ENCODE measurements around the gene TBCA. TPM values are rescaled to one million over a fixed set of nuclear protein-coding genes. Genes with fewer than 3 reads are reported as not detected.
A peak's percentile ranks its signal among the peaks of the same experiment; 100 is the strongest.

The TBCA gene, protein sequence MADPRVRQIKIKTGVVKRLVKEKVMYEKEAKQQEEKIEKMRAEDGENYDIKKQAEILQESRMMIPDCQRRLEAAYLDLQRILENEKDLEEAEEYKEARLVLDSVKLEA
- total RNA-seq (2014; rRNA removed), result 168 and 179 TPM in 2 replicates
- polyA plus RNA-seq (2012), result 260 TPM

DNA sequence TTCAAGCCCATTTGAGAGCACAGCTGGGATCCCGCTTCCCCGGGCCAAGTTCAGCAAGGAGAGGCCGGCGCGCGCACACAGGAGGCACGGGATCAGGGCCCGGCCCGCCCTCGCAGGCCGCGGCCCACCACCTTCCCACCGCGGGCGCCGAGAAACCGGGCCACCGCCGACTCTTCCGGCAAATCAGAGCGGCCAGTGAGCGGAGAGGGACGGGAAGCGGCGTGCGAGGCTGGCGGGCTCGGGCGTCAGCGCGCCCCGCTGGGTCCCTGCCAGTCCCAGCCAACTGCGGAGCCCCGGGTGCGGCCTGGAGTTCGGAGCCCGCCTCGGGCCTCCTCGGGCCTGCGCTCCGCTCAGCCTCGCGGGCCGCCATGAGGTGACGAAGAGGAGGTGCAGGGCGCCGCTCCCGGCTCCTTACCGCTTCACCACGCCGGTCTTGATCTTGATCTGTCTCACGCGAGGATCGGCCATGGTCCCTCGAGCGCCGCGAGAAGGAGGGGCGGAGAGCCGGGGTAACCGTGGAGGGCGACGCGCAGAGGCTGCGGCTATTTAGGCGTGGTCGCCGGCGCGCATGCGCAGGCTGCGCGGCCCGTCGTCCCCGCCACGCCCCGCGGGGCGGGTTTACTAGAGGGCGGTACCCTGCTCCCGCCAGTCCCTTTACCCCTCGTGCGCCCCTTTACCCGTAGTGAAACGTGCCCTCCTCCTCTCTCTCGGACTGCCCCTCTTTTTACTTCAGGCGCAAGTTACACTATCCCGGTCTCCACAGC lies at the start of gene TBCA:
TSS of gene TBCA (minus strand) at position 550 of the 764 bp plus-strand sequence. CDS start at position 468, 82 bp downstream.
- peak; percentile 90 for DNase-seq (ENCODE audit: low read depth)

DNA sequence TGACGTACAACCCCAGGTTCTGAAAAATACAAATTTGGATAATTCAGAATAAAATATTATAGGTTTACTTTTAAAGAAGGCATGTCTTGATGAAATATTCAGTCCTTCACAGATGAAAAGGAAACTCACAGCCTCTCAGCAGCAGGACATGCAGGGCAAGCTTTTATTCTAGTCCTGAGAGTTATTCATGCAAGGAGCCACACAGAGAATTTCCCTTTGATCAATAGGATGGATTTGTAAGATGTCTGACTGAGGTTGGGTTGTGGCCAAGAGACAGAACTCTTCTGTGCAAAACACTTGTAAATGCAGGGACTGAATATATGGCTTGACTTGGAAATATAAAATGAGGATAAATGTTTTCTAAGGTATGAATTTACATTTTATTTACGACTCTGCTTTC lies 48.8 kb upstream of the TBCA start:
- no peak for DNase-seq (ENCODE audit: low read depth)

GRCh38 chr5:77816686-77817085 lies 40.5 kb upstream of the TBCA start:
- no peak for DNase-seq (ENCODE audit: low read depth)

GRCh38 chr5:77812926-77813589 lies 36.9 kb upstream of the TBCA start:
- DNase-seq (ENCODE audit: low read depth), result no peak

DNA sequence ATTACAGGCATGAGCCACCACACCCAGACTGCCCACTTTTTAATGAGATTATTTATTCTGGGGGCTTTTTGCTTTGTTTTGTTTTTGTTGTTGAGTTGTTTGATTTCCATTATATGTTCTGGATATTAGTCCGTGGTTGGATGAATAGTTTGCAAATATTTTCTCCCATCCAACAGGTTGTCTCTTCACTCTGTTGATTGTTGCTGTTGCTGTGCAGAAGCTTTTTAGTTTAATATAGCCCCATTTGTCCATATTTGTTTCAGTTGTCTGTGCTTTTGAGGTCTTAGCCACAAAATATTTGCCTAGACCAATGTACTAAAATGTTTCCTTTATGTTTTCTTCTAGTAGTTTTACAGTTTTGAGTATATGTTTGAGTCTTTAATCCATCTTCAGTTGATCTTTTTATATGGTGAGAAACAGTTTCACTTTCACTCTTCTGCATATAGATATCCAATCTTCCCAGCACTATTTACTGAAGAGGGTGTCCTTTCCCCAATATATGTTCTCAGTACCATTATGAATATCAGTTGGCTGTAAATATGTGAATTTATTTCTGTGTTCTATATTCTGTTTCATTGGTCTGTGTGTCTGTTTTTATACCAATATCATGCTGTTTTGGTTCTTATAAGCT lies 30.2 kb upstream of the TBCA start:
- DNase-seq (ENCODE audit: low read depth), result no peak

DNA sequence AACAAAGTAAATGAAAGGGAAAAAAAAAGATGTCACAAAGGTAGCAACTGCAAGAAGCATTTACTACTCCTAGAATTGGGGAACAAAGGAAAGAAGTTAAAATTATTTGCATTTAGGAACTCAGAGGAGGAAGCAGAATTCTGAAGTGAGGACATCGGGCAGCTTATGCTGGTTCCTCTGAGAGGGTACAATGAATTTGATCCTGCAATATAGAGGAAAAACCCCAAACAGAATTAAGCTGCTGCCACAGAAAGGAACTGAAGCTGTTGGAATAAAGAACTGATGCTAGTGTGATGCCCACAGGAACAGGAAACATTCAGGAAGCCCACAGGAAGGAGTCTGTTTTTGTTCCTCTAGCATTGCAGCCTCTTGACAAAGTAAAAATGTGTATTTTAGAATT lies 22.3 kb upstream of the TBCA start:
- DNase-seq (ENCODE audit: low read depth), result no peak

- no peak for DNase-seq (ENCODE audit: low read depth)
These were observed 21.0 kb upstream of the TBCA start for GRCh38 chr5:77797136-77797535.

DNA sequence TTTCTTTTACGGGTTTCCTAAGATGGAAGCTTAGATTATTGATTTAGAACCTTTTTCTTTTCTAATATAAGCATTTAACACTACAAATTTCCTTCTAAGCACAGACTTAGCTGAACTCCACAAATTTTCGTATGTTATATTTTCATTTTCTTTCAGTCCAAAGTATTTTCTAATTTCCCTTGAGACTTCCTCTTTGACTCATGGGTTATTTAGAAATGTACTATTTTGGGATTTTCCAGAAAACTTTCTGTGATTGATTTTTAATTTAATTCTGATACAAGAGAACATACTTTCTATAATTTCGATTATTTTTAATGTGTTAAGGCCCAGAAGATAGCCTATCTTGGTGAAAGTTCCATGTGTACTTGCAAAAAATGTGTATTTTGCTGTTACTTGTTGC lies 19.7 kb upstream of the TBCA start:
- DNase-seq (ENCODE audit: low read depth), result no peak

- DNase-seq (ENCODE audit: low read depth), result no peak
These were observed 19.1 kb upstream of the TBCA start for GRCh38 chr5:77795268-77795667.

- no peak for DNase-seq (ENCODE audit: low read depth)
These were observed 15.8 kb upstream of the TBCA start for GRCh38 chr5:77791926-77792325.

GRCh38 chr5:77791356-77791755 lies 15.2 kb upstream of the TBCA start:
- no peak for DNase-seq (ENCODE audit: low read depth)

DNA sequence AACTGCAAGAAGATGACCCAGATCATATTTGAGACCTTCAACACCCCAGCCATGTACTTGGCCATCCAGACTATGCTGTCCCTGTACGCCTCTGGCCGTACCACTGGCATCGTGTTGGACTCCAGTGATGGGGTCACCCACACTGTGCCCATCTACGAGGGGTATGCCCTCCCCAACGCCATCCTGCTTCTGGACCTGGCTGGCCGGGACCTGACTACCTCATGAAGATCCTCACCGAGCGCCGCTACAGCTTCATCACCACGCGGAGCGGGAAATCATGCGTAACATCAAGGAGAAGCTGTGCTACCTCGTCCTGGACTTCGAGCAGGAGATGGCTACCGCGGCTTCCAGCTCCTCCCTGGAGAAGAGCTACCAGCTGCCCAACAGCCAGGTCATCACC lies 9.1 kb upstream of the TBCA start:
- no peak for DNase-seq (ENCODE audit: low read depth)

- DNase-seq (ENCODE audit: low read depth), result no peak
These were observed 8.6 kb upstream of the TBCA start for GRCh38 chr5:77784735-77785134.

DNA sequence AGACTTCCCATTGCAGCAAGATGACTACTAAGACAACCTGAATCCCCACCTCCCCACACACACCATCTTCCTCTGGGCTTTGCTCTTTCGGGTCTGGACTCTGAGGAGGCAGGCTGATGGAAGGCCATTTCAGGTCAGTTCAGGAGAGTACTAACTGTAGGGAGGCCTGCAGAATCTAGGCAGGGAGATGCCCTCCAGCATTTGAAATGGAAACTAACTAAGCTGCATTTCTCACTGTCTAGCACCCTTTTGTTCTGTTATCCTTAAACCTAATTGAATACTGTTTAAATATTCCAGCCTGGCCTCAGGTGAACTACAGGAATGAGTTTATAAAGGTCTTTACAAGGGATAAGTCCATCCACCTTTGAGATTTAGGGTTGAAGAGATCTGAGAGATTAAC lies 4.9 kb upstream of the TBCA start:
- no peak for DNase-seq (ENCODE audit: low read depth)

GRCh38 chr5:77778881-77779438 lies 2.8 kb upstream of the TBCA start:
- DNase-seq (ENCODE audit: low read depth), result no peak

DNA sequence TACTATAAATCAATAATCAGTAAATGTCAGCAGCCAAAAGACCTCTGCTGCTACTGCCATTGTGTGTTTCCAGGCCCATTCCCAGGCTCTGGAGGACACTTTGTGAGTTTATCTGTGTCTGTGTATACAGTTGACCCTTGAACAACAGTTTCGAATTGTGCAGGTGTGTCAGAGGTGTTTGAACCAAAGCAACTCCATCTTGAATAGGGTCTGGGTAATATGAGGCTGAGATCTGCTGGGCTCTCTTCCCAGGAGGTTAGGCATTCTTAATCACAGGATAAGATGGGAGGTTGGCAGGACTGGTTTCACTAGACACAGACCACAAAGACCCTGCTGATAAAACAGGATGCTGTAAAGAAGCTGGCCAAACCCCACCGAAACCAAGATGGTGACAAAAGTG lies 2.3 kb upstream of the TBCA start:
- DNase-seq (ENCODE audit: low read depth), result no peak

- DNase-seq (ENCODE audit: low read depth), result no peak
These were observed 1.8 kb upstream of the TBCA start for GRCh38 chr5:77777911-77778310.

DNA sequence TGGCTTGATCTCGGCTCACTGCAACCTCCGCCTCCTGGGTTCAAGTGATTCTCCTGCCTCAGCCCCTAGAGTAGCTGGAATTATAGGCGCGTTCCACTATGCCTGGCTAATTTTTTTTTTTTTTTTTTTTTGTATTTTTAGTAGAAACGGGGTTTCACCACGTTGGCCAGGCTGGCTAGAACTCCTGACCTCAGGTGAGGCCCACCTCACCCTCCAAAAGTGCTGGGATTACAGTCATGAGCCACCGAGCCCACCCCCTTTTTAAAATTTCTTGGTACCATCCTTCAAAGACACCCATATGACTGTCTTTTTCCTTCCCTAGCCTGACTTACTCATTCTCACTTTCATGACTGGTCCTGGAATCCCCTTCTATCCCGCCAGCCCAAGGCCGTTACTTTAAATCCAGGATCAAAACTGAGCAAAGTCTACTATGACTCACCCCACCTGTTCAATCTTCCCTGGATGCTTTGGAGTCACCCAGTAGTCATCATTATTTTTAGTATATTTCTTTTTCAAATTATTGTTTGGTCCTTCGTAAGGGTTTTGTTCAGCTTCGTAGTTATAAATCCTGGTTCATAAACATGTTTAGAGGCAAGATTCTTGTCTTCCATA lies 1.2 kb upstream of the TBCA start:
- DNase-seq (ENCODE audit: low read depth), result peak; percentile 88

- DNase-seq (ENCODE audit: low read depth), result no peak
These were observed 541 bp upstream of the TBCA start for GRCh38 chr5:77776554-77777206.

DNA sequence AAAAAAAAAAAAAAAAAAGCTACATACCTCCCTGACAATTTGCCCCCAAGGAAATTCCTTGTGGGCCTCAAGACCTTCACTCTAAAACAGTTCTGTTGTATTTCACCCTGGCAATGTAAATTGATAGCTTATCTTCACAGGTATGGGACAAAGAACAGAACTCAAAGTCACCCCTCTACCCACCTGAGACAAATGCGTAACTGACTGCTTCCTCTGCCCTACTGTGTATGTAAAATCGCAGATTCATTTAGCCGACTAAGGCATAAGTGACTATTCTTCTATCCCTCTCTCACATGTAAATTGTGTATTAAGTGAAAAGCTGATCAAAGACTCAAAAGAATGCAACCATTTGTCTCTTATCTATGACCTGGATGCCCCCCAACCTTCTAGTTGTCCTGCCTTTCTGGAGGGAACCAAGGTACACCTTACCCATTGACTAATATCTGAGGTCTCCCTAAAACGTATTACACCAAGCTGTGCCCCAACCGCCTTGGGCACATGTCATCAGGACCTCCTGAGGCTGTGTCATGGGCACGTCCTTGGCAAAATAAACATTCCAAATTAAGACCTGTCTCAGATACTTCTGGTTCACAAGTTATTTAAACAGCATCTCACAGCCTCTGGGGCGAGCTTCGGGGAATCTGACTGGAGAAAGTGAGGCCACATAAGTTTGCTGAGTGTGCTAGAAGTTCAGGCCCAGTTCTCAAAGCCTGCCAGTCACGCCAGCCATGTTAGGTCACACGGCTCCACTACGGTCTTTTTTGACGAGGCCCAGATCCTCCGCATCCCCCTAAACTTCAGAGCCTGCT lies 954 bp downstream of the TBCA start:
- DNase-seq (ENCODE audit: low read depth), result no peak
